NCI-H2196 treated with DMSO at 0.1 percent for 48 hours (cell line): ENCODE data around the gene MOB3B.
A peak's percentile ranks its signal among the peaks of the same experiment; 100 is the strongest.

Source experiments
- DNase-seq: peaks from one replicate; lab custom pipeline; 2025; ENCODE audit not compliant: unreplicated experiment; lab: John Stamatoyannopoulos, UW

The MOB3B gene

GRCh38 chr9:27529316-27530278 is at the start of gene MOB3B:
TSS of gene MOB3B (minus strand) at chr9:27529814. CDS start at chr9:27455550, 74,264 bp downstream.
- DNase-seq: peak; percentile 30

DNA sequence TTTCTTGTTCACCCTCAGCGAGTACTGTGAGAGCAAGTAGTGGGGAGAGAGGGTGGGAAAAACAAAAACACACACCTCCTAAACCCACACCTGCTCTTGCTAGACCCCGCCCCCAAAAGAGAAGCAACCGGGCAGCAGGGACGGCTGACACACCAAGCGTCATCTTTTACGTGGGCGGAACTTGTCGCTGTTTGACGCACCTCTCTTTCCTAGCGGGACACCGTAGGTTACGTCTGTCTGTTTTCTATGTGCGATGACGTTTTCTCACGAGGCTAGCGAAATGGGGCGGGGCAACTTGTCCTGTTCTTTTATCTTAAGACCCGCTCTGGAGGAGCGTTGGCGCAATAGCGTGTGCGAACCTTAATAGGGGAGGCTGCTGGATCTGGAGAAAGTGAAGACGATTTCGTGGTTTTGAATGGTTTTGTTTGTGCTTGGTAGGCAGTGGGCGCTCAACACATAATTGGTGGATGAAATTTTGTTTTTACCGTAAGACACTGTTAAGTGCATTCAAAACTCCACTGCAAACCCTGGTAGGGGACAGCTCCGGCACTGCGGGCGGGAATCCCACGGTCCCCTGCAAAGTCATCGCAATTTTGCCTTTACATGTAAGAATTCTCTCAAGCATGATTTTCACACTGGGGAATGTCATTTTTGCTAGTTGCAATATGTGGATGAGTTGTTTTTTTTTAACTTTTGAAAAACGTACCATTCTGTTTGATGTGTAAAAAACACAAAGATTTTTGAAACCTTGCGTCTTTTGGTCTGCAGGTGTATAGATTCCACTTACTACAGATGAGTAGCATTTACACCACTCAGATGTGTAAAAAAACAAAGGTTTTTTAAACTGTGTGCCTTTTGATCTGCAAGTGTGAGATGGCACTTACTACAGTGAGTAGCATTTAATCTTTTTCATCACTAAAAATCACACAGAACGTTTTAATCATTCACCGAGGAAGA is 44.3 kb upstream of the MOB3B start:
- peak; percentile 97 for DNase-seq

DNA sequence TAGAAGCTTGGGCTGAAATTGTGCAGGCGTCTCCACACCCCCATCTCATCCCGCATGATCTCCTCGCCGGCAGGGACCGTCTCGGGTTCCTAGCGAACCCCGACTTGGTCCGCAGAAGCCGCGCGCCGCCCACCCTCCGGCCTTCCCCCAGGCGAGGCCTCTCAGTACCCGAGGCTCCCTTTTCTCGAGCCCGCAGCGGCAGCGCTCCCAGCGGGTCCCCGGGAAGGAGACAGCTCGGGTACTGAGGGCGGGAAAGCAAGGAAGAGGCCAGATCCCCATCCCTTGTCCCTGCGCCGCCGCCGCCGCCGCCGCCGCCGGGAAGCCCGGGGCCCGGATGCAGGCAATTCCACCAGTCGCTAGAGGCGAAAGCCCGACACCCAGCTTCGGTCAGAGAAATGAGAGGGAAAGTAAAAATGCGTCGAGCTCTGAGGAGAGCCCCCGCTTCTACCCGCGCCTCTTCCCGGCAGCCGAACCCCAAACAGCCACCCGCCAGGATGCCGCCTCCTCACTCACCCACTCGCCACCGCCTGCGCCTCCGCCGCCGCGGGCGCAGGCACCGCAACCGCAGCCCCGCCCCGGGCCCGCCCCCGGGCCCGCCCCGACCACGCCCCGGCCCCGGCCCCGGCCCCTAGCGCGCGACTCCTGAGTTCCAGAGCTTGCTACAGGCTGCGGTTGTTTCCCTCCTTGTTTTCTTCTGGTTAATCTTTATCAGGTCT is 43.5 kb upstream of the MOB3B start, which contains the start of gene C9orf72:
Gene C9orf72 (minus strand): TSS at position 564 of the 716 bp plus-strand sequence. CDS start 6,361 bp downstream, outside the sequence.
- no peak for DNase-seq

- DNase-seq: no peak
Measured at GRCh38 chr9:27572566-27572917, 42.9 kb upstream of the MOB3B start.

DNA sequence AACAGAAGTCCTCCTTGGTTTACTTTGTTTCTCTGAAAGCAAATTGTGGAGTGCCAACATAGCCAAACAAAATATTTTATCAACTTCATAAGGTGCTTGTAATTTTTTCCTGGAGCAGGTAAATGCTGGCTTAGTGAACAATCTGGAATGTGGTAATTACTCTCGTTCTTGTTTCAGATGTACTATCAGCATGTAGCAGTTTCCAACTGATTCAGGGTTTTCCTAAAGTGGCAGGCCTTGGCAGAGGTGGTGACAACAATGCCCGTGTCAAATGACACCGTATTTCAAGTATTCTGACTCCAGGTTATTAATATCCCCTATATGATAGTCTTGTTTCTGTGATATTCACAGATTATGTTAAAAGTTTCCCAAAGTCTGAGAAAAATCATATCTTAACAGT is 42.4 kb upstream of the MOB3B start:
- no peak for DNase-seq

GRCh38 chr9:27571011-27571410 is 41.4 kb upstream of the MOB3B start:
- DNase-seq: no peak

DNA sequence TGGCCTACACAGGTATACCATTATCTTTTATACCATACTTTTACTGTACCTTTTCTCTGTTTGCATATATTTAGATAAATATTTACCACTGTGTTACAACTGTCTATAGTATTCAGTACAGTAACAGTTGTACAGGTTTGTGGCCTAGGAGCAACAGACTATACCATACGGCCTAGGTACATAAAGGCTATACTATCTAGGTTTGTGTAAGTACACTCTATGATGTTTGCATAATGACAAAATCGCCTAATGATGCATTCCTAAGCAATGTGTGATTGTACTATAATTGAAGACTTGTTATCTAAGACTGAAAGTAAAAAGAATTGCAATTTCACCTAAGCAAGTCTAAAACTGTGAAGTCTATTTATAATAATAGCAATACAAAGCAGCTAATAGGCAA is 39.8 kb upstream of the MOB3B start:
- DNase-seq: no peak

GRCh38 chr9:27566118-27566517 is 36.5 kb upstream of the MOB3B start:
- no peak for DNase-seq

GRCh38 chr9:27565696-27566095 is 36.1 kb upstream of the MOB3B start:
- no peak for DNase-seq

GRCh38 chr9:27564670-27565069 is 35.1 kb upstream of the MOB3B start:
- DNase-seq: no peak

DNA sequence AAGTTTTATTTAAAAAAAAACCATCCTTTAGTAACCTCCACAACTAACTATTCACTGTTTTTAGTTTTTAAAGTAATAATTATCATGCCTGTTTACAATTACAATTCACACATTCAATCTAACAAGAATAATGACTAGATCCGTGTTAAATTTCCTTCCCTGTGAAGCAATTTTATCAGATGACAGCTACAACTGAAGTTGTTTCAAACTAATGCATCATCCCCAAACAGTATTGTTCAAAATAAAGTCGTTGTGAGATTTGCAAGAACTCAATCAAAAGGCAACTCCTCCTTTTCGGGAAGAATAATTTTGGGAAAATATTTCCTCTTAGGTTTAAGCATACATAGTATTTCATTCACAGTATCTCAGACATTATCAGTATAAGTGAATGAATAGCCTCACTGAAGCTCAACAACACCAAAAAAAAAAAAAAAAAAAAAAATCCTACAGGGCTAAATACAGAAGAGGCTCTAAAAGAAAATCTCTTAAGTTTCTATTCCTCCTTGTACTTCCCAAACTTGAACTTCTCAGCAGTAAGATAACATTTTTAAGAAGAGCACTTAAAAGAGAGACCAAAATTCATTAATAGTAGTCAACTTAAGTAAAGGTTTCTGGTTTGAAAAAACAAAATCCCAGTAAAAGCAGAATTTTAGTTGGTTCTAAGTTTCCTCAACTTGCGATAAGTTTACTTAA is 34.3 kb upstream of the MOB3B start:
- no peak for DNase-seq

DNA sequence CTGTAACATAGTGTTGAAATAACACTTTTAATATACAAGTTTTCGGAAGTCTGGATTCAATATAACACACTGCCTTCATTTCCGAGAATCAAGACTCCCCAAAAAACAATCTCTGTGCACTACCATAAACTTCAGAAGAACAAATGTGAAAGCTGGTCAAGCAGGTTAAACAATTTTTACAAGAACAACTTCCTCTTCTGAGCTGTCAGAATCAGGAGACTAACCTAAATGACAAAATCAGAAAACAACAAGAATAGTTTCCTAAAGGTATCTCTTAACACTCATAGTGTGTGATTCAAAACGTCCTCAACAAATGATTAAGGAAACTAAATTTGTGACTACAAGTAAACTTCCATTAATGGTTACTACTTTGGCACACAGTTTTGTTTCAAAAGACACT is 32.1 kb upstream of the MOB3B start:
- DNase-seq: no peak

GRCh38 chr9:27560457-27560856 is 30.8 kb upstream of the MOB3B start:
- DNase-seq: no peak

- DNase-seq: no peak
Measured at GRCh38 chr9:27558307-27558706, 28.7 kb upstream of the MOB3B start.

GRCh38 chr9:27556470-27556869 is 26.9 kb upstream of the MOB3B start:
- no peak for DNase-seq

- no peak for DNase-seq
Measured at GRCh38 chr9:27554712-27555111, 25.1 kb upstream of the MOB3B start.

DNA sequence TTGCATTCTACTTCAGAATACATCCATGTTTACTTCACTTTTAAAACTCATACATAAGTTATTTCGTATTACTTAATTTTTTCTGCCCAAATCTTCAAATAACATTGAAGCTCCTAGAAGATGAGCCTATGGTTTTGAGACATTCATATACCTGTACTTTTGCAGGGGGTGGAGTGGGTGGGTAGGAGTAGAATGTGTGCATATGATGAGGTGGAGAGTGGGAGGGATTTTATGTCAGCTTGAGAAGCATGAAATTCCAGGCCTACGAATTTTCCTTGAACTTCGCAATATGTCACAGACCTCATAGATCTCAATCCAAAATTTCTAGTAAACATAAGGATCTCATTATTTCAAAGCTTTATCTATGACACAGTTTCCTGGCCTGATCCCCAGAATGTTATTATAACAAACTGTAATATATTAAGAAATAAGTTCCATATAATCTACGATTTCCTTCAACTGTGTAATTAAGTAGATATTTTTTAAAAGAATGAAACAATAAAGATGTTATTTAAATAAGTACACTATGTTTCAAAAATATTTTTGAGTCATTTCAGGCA is 19.7 kb upstream of the MOB3B start:
- no peak for DNase-seq

DNA sequence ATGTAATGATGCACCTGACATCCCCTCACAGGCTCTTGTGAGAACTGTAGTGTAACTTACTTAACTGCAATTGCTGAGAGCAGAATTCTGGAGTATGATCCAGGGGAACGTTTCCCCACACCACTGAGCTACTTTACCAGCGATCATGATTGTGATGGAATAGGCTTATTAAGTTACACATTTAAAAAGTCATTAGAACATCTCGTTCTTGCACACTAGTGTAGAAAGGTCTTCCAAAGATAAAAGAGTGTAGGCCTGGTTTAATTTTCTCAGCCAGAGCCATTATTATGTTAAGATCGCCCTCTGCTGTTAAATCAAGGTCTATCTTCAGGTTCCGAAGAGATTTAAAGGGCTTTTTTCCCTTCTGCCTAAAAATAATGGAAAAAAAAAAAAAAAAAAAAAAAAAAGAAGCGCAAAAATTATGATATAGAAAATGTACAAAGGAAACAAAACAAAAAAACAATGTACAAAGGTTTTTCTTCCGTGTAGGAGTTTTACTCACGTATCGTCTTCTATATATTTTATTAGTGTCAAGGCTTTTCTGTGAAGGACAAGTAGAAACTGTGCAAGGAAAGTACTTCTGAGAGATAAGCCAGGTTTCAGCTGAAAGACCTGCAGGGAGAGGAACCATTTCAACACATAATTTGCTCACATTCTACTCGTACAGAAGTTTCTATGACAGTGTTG is 18.6 kb upstream of the MOB3B start:
- no peak for DNase-seq

DNA sequence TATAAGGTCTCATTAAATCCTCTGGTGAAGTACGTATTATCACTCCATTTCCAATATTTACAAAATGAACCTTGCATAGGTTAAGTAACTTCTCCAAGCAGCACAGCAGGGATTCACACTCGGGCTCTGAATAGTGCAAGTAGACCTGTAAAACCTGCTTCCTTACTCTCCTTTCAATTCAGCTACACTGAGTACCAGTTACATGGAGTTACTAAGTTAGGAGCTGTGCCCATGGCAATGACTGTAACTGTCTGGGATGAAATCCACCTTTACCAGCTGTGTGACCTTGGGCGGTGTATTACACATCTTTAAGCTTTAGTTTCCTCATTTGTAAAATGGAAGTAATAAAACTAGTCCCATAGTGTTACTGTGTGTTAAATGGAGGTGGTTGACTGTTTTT is 15.9 kb upstream of the MOB3B start:
- DNase-seq: no peak
